Osteoblast (primary cell): Measurements from ENCODE around the gene FHDC1. TPM values are rescaled to one million over a fixed set of nuclear protein-coding genes. Genes with fewer than 3 reads are reported as not detected.
A peak's percentile ranks its signal among the peaks of the same experiment; 100 is the strongest.
"Not testable (repeated sequence)": the region's sequence is repeated elsewhere in the genome, so short reads cannot be mapped to it uniquely, and the experiment has no call there.

Source experiments
- DNase-seq: peaks from one replicate; pipeline ENCODE4 v3.0.0; 2011; ENCODE audit warnings: low spot score, mixed read lengths; ENCODE audit not compliant: insufficient read length; ENCODE audit errors: missing footprints
- H2AFZ ChIP-seq: 2 replicates; pipeline ENCODE4 v1.6.0; 2011; ENCODE audit warnings: mild to moderate bottlenecking, low read length
- H3K27ac ChIP-seq: 2 replicates; pipeline ENCODE4 v1.5.1; 2011; ENCODE audit warnings: mild to moderate bottlenecking, low read depth, low read length, moderate library complexity
- H3K27me3 ChIP-seq: 2 replicates; pipeline ENCODE4 v1.6.0; 2012; ENCODE audit warnings: mild to moderate bottlenecking, control low read depth, inconsistent platforms, low read length, moderate library complexity; ENCODE audit not compliant: insufficient read depth
- H3K36me3 ChIP-seq: 2 replicates; pipeline ENCODE4 v1.5.1; 2011; ENCODE audit warnings: mild to moderate bottlenecking, low read length, control low read depth, moderate library complexity; ENCODE audit not compliant: insufficient read depth
- H3K4me1 ChIP-seq: 2 replicates; pipeline ENCODE4 v1.5.1; 2011; ENCODE audit warnings: mild to moderate bottlenecking, low read length, control low read depth, moderate library complexity; ENCODE audit not compliant: insufficient read depth
- H3K4me2 ChIP-seq: 2 replicates; pipeline ENCODE4 v1.6.0; 2011; ENCODE audit warnings: mild to moderate bottlenecking, low read length; ENCODE audit not compliant: insufficient read depth
- H3K4me3 ChIP-seq: fragments of 200-600 bp; sonication (generic); 3 replicates; pipeline ENCODE4 v1.5.1; 2012; ENCODE audit warnings: mild to moderate bottlenecking, low read length, inconsistent platforms; ENCODE audit not compliant: insufficient read depth
- H3K79me2 ChIP-seq: 2 replicates; pipeline ENCODE4 v1.6.0; 2012; ENCODE audit warnings: mild to moderate bottlenecking, low read length, control low read depth, inconsistent platforms; ENCODE audit not compliant: insufficient read depth
- H3K9me3 ChIP-seq: 2 replicates; pipeline ENCODE4 v1.5.1; 2011; ENCODE audit warnings: low read depth, low read length, control low read depth
- H4K20me1 ChIP-seq: 2 replicates; pipeline ENCODE4 v1.6.0; 2012; ENCODE audit warnings: mild to moderate bottlenecking, low read length, control low read depth; ENCODE audit not compliant: insufficient read depth
- CTCF ChIP-seq: IDR thresholded peaks from 2 replicates; pipeline ENCODE4 v1.5.1; 2011; ENCODE audit warnings: mild to moderate bottlenecking, low read depth, low read length, moderate library complexity; ENCODE audit errors: extremely low read depth
- total RNA-seq: library from RNA; depleted of rRNA; stranded (reverse); fragments of >200 nt; gene quantifications from 2 replicates; pipeline ENCODE4 v1.2.3, GENCODE V29; 2012

Gene FHDC1
- total RNA-seq, 1 donor: 0.36 TPM

- Histone ChIP-seq H2AFZ (no peak overlapping the region), H3K27ac (no peak overlapping the region), H3K4me2 (peak overlapping the region; percentile 9), H3K79me2 (no peaks in the 10 kb centered on the region), H3K27me3 (no peaks in the 10 kb centered on the region), H3K36me3 (no peaks in the 10 kb centered on the region), H3K9me3 (no peaks in the 10 kb centered on the region), H4K20me1 (no peaks in the 10 kb centered on the region), H3K4me3 (no peak overlapping the region), H3K4me1 (peaks cover 9% of the 10 kb centered on the region)
- TF ChIP-seq CTCF: no peak
- peak; percentile 57 for DNase-seq
Measured at GRCh38 chr4:152894673-152895072, 41.5 kb upstream of the FHDC1 start.

- Histone ChIP-seq H3K27ac (no peak overlapping the region), H4K20me1 (no peaks in the 10 kb centered on the region), H3K36me3 (no peaks in the 10 kb centered on the region), H3K27me3 (no peaks in the 10 kb centered on the region), H3K79me2 (no peaks in the 10 kb centered on the region), H3K4me1 (peaks cover 9% of the 10 kb centered on the region), H3K9me3 (no peaks in the 10 kb centered on the region), H3K4me2 (no peak overlapping the region), H2AFZ (no peak overlapping the region), H3K4me3 (no peak overlapping the region)
- no peak for TF ChIP-seq CTCF
- DNase-seq: peak; percentile 32
Measured at GRCh38 chr4:152896811-152897210, 39.3 kb upstream of the FHDC1 start.

- H3K4me3 ChIP-seq, DNase-seq, H3K27ac ChIP-seq, H3K27me3 ChIP-seq, H3K9me3 ChIP-seq, H3K36me3 ChIP-seq, H2AFZ ChIP-seq, H4K20me1 ChIP-seq, H3K4me1 ChIP-seq, H3K79me2 ChIP-seq, H3K4me2 ChIP-seq: not testable (repeated sequence)
Measured at GRCh38 chr4:152898133-152898532, 38.0 kb upstream of the FHDC1 start.

- Histone ChIP-seq H3K4me3 (no peak overlapping the region), H3K79me2 (no peaks in the 10 kb centered on the region), H4K20me1 (no peaks in the 10 kb centered on the region), H3K9me3 (no peaks in the 10 kb centered on the region), H3K36me3 (no peaks in the 10 kb centered on the region), H2AFZ (no peak overlapping the region), H3K4me2 (no peak overlapping the region), H3K27me3 (no peaks in the 10 kb centered on the region), H3K27ac (no peak overlapping the region), H3K4me1 (peaks cover 9% of the 10 kb centered on the region)
- no peak for TF ChIP-seq CTCF
- DNase-seq: no peak
Measured at GRCh38 chr4:152898606-152899005, 37.5 kb upstream of the FHDC1 start.

GRCh38 chr4:152900395-152900794, 35.7 kb upstream of the FHDC1 start:
- no peaks in the 10 kb centered on the region for H3K4me1 ChIP-seq
- H3K4me3 ChIP-seq: no peak overlapping the region
- no peak overlapping the region for H3K27ac ChIP-seq
- no peak for TF ChIP-seq CTCF
- H3K79me2 ChIP-seq: no peaks in the 10 kb centered on the region
- no peaks in the 10 kb centered on the region for H3K36me3 ChIP-seq
- H3K9me3 ChIP-seq: no peaks in the 10 kb centered on the region
- no peaks in the 10 kb centered on the region for H4K20me1 ChIP-seq
- no peaks in the 10 kb centered on the region for H3K27me3 ChIP-seq
- no peak overlapping the region for H3K4me2 ChIP-seq
- no peak for DNase-seq
- no peak overlapping the region for H2AFZ ChIP-seq
